GM12875 (cell line): Measurements from ENCODE around the gene IL19.
"Not testable (repeated sequence)": the region's sequence is repeated elsewhere in the genome, so short reads cannot be mapped to it uniquely, and the experiment has no call there.

Experiments
- H3K4me3 ChIP-seq: one replicate; pipeline ENCODE4 v1.5.1; 2011; ENCODE audit warnings: low read depth, low read length, control low read depth
- TF ChIP-seq, protein P1 (sequence below): IDR thresholded peaks from 2 replicates; pipeline ENCODE4 v1.5.1; 2011; ENCODE audit warnings: low read depth, mild to moderate bottlenecking, control low read depth, inconsistent platforms, low read length, moderate library complexity, borderline replicate concordance; ENCODE audit not compliant: insufficient read depth

IL19 gene

DNA sequence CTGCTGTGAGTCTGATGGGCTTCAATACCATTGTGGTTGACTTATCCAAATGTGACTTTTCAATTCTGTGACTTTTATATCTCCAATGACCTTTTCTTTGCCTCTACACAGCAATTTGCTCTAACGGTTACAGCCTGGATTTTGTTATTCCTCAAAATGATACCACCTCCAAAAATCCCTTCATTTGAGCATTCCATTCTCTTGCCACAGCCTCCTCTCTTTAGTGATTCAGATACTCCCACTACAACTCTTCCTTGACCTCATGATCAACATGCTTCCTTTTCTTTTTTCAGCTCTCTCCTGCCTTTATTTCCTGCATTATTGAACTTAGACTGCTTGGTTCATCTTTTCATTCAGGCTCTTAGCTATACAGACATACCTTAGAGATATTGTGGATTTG lies 16.6 kb upstream of the IL19 start:
- TF ChIP-seq, protein P1, sequence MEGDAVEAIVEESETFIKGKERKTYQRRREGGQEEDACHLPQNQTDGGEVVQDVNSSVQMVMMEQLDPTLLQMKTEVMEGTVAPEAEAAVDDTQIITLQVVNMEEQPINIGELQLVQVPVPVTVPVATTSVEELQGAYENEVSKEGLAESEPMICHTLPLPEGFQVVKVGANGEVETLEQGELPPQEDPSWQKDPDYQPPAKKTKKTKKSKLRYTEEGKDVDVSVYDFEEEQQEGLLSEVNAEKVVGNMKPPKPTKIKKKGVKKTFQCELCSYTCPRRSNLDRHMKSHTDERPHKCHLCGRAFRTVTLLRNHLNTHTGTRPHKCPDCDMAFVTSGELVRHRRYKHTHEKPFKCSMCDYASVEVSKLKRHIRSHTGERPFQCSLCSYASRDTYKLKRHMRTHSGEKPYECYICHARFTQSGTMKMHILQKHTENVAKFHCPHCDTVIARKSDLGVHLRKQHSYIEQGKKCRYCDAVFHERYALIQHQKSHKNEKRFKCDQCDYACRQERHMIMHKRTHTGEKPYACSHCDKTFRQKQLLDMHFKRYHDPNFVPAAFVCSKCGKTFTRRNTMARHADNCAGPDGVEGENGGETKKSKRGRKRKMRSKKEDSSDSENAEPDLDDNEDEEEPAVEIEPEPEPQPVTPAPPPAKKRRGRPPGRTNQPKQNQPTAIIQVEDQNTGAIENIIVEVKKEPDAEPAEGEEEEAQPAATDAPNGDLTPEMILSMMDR: no peak
- no peak overlapping the region for H3K4me3 ChIP-seq

DNA sequence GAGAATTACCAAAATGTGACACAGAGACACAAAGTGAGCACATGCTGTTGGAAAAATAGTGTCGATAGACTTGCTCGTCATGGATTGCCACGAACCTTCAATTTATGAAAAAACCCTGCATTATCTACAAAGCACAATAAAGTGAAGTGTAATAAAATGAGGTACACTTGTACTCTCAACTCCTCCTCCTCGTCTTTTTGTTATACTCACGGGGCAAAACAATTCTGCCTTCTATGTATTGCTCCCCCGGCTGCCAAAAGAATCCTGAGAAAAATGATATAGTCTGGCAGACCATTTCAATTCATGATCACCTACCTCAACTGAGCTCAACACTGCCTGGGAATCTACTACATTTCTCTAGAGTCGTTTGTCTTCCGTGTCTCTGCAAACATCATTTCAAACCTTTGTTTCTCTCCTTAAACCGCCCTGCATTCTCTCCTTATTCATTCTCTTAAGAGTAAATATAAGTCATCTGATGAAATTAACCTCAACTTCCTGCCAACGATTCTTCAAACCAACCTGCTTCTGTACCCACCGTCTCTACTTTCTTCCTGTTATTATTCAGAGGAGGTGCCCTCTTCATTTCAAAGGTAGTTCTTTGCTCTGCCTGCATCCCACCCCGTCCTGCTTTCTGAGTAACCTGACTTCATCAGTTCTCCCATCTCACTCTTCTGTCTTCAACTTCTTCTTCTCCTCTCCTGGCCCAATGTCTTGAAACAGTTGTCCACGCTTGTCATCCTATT lies 12.9 kb upstream of the IL19 start:
- H3K4me3 ChIP-seq: no peak overlapping the region
- TF ChIP-seq, protein P1: no peak

DNA sequence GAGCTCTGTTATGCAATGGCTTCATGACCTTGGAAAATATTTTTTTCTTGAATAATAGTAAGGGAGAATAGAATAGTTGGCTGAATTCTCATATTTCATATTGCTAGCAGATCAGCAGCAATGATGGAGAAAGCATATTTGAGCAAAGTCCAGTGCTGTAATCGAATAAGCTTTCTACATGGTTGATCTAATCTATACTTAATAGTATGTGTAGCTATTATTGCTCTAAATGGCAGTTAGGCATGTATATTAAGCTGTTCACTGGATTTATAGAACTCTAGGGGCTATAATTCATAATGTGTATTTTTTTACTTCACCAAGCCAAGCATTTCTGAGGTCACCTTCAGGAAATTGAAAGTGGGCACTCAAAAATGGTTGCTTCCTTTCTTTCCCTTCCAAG lies 10.0 kb upstream of the IL19 start:
- no peak overlapping the region for H3K4me3 ChIP-seq

DNA sequence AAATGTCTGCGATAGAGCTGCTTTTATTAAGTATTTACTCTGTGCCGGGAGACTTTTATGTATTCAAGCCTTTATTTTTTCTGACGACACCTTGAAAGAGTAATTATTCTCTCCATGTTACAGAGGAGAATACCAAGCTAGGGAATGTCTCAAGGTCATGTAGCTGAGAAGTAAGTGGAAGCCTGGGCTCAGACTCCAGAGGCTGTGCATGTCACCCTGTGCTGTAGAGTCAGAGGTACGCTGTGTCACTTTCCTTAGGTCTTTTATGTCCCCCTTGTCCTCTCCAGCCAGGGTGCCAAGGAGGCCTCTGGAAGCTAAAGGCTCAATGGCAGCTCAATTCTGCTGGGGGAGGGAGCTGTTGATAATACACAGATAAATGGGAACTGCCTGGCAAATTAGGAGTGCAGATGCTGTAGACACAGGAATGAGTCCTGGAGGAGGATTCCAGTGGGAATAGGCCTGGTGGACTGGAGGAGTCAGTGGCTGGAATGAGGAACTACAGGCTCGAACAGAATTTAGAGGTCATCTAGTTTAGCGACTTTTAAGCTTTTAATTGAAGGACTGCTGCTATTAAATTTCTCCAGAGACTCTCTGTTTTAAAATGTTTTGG lies 9.3 kb upstream of the IL19 start:
- no peak overlapping the region for H3K4me3 ChIP-seq
- TF ChIP-seq, protein P1: no peak

More for the DNA sequence above, 10.0 kb upstream of the IL19 start:
- TF ChIP-seq, protein P1: no peak

DNA sequence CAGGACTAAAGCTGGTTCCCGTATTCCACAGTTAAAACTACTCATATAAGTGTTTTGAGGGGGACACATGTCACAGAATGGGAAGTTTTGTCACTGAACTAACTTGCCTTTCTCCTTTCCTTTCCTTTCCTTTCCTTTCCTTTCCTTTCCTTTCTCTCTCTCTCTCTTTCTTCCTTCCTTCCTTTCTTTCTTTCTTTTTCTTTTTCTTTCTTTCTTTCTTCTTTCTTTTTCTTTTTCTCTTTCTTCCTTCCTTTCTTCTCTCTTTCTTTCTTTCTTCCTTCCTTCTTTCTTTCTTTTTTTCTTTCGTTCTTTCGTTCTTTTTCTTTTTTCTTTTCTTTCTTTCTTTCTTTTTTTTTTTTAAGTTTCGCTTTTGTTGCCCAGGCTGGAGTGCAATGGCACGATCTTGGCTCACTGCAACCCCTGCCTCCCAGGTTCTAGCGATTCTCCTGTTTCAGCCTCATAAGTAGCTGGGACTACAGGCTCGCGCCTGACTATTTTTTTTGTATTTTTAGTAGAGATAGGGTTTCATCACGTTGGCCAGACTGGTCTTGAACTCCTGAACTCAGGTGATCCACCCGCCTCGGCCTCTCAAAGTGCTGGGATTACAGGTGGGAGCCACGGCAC lies 7.7 kb upstream of the IL19 start:
- not testable (repeated sequence) for H3K4me3 ChIP-seq

DNA sequence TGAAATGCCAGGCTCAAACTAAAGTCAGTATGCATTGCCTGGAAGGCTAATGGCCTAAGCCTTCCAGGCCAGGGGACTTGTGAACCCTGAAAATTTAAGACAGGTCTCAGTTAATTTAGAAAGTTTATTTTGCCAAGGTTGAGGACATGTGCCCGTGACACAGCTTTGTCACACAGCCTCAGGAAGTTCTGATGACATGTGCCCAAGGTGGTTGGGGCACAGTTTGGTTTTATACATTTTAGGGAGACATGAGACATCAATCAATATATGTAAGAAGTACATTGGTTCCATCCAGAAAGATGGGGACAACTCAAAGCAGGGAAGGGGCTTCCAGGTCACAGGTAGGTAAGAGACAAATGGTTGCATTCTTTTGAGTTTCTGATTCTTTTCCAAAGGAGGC lies 4.8 kb upstream of the IL19 start:
- H3K4me3 ChIP-seq: not testable (repeated sequence)

DNA sequence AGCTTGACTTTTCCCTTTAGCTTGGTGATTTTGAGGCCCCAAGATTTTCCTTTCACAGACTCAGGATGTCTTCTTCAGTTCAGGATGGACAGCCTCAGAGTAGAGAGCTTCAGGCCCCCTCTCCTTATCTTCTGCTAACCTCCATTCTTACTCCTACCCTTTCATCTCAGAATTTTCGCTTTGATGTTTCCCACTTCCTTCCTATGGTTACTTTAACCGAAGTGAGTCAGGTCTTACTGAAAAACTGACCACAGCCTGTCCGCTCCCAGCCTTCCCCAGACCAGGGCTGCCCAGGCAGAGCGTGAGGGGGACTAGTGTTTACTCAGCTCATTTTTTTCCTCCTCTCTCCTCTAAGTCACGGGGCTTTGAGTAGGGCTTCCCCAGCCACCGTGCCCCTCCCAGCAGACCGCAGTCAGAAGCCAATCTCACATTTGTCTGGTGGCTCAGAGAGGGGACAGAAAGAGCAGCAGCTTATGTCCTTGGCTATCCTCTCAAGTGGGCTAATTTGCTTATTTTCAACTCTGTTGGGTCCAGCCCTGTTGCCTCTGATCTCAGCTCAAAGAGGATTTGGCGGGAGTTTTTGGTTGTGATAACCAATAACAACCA lies 4.2 kb upstream of the IL19 start:
- TF ChIP-seq, protein P1: no peak
- H3K4me3 ChIP-seq: no peak overlapping the region
